Left forelimb (tissue), 1 donor: ENCODE results near the gene MYO5B.
A peak's percentile ranks its signal among the peaks of the same experiment; 100 is the strongest.

Source experiments
- DNase-seq: peaks from one replicate; pipeline ENCODE4 v3.0.0-alpha.2; 2018; ENCODE audit warnings: low spot score

The MYO5B gene

GRCh38 chr18:50011813-50012435 lies 183.0 kb downstream of the MYO5B start:
- no peak for DNase-seq

GRCh38 chr18:50009773-50010335 lies 185.1 kb downstream of the MYO5B start:
- no peak for DNase-seq

DNA sequence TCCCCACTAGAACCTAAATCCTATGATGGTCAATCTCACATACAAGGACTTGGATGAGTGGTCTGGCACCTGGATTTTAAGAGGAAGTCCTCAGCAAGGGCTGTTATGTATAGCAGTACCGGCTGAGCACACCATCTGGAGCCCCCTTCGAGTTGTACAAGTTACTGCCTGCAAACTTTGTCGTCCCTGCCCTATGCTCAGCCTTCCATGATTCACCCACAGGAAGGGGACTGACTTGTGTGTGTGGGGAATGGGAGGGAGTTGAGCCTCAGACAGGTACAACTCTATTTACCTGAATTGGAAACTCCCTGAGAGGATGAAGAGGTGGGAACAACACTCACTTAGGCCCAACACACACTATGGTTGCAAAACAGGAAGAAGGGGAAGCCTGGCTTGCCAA lies 186.6 kb downstream of the MYO5B start:
- DNase-seq, result no peak

GRCh38 chr18:50006470-50007046 lies 188.4 kb downstream of the MYO5B start:
- no peak for DNase-seq

DNA sequence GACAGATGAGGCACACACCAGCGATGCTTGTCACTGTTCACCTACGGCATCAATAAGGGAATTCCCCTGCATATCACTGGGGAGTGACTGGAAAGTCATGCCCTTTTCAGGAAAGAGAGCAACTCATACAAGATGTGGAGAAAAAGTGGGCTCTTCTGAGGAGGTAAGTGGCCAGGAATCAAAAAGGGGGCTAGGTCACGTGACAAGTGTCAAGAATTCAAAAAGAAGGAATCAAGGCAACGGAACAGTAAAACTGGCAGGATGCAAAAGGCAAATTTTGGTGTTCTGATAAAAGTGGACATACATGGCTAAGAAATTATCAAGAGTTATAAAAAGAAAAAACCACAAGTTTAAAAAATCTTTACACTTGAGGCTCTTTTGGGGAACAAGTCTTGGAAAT lies 190.9 kb downstream of the MYO5B start:
- DNase-seq, result no peak

GRCh38 chr18:50002781-50003180 lies 192.2 kb downstream of the MYO5B start:
- peak; percentile 30 for DNase-seq

DNA sequence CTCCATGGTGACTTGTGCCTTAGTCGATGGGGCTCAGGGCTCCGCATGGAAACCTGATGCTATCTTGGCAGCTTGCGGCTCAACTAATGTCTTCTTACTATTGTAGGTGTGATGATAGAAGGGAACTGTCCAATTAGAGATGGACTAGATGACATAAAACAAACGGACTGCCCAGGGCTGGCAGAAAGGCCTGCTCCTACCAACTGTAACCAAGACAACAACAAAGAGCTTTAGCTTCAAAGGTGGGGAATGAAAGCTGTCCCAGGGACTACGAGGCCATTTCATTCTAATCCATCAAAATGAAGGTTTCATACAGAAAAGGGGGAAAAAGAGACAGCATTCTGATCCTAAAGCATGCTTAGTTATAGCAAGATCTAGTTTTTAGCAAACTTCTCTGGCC lies 194.7 kb downstream of the MYO5B start:
- DNase-seq, result peak; percentile 14

GRCh38 chr18:49999128-49999527 lies 195.8 kb downstream of the MYO5B start:
- peak; percentile 8 for DNase-seq

GRCh38 chr18:49997558-49997957 lies 197.4 kb downstream of the MYO5B start:
- DNase-seq, result no peak

DNA sequence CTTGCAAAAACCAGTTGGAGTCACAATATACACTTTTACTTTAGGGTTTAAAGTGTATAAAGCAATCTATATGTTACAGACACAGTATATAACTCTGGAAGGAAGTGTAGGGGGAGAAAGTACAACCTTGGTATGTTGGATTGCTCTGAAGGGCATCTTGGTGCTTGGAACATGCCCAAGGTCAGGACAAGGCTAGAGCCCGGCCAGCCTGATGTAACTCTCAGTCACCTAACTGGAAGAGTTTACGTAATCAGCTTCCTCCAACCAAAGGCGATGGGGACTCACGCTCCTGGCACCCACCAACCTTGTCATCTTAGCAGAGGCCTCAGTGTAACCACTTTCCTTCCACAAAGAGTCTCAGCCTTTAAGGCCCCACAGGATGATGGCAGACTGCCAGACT lies 200.5 kb downstream of the MYO5B start:
- no peak for DNase-seq

DNA sequence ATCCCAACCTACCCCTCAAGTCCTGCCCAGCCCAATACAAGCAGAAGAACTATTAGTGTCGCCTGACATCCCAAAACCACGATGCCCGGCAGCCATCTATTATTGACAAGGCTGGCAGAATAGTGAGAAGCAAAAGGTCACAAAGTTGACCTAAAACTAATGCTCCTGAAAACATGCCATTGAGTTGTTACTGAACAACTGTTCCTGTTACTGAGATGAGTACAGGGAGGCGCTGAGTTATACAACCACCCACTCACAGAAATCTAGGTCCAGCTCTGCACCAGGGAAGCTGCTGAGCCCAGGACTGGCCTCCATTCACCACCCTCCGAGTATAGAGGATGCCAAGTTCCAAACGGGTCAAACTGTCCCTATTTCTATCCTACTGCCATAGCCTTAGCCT lies 201.6 kb downstream of the MYO5B start:
- no peak for DNase-seq

GRCh38 chr18:49988733-49989132 lies 206.2 kb downstream of the MYO5B start:
- DNase-seq, result no peak

- DNase-seq, result no peak
Measured at GRCh38 chr18:49988101-49988500, 206.8 kb downstream of the MYO5B start.

GRCh38 chr18:49985236-49985635 lies 209.7 kb downstream of the MYO5B start:
- no peak for DNase-seq

DNA sequence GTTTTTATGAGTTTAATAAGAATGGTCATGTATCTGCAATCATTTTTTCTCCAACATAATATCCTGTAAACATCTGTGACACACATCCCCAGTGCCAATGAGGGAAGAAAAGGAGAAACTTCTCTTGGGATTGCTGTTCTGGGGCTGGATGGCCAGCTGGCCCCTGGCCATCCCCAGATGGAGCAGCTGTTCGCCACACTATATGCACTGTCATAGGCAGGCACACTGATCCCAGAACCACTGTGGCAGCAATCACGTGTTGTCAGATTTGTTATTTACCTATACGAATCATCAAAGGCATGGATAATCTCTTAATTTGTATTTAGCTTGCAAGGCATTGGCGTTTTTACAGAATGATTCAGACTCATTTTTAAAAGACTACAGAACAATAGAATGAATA lies 214.1 kb downstream of the MYO5B start:
- peak; percentile 83 for DNase-seq

DNA sequence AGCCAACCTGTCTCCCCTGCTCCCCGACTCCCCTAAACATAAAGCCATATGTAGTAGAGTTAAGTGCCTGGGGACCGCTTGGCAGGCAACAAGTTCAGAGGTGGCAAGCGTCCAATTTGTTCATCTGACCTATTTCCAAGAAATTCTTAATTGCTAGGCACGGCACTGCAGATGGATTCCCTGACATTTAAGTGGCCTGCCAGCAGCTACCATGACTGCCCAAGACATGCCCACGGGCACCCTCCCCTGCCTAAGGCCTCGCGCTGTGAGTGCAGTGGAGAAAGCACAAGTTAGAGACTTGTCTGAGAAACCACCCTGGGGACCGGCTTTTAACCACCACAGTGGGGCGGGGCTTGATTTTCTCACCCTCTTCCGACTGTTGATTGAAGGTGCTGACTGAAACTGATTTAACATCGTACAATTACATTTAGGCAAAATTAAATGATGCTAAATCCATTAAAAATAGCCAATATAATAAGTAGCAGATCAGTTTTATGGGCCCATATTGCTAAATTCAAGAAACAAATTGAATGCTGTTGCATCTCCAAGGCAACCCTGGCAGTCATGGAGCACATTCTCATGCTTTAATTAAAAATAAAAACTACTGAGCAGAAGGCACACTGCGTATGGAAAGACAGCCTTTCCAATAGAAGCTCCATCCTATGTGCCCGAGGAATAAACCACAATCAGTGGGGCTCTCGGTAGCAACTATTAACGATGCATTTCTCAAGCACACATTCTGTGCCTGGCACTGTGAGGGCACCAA lies 218.0 kb downstream of the MYO5B start:
- no peak for DNase-seq

DNA sequence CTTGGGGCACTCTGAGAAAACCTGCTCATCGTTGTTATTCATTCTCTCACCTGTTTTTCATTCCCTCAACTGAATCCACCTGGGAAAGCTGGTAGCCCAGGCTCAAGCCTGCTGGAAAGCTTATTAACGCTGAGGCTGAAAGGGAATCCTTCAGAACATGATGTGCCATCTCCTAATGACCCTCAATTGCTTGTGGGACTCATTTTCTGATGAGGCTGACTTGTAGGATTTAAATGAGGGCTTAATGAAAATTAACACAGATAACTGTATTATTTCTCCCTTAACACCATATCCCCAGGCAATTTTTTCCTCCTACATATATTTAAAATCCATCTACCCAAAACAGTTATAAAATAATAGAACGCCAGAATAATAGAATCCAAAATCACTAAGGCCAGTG lies 218.9 kb downstream of the MYO5B start:
- DNase-seq, result no peak

GRCh38 chr18:49974079-49974478 lies 220.9 kb downstream of the MYO5B start:
- no peak for DNase-seq

GRCh38 chr18:49973592-49973991 lies 221.4 kb downstream of the MYO5B start:
- no peak for DNase-seq

- DNase-seq, result no peak
Measured at GRCh38 chr18:49972535-49972934, 222.4 kb downstream of the MYO5B start.

GRCh38 chr18:49971462-49971861 lies 223.5 kb downstream of the MYO5B start:
- DNase-seq, result no peak

- DNase-seq, result no peak
Measured at GRCh38 chr18:49970319-49970718, 224.6 kb downstream of the MYO5B start.

GRCh38 chr18:49968644-49969309 lies 226.2 kb downstream of the MYO5B start:
- DNase-seq, result no peak
